ENCODE results near the gene ACAD10.

Gene ACAD10

DNA sequence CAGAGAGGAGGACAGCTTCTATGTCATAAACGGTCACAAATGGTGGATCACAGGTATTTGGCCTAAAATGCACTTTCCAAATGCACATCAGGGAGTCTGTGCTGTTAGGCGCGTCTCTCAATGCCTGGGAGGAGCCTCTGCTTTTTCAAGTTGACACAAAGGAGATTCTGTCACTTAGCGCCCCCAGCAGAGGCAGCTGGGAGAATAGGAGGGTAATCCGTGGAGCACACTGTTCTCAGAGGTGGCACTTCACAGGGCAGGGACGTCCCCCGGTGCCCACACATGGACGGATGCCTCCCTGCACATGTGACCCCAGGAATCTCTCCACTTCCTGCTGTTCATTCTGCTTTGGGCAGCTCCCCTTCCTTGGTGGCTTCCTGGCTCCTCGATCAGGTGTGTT lies 61.5 kb downstream of the ACAD10 start:
- H3K4me1 ChIP-seq (ENCODE audit: low read length) = no peaks in the 10 kb centered on the region
- H3K9me3 ChIP-seq (replicated peaks; ENCODE audit: insufficient read depth, low read length) = no peaks in the 10 kb centered on the region
- H3F3A ChIP-seq (ENCODE audit: insufficient read depth, low read length) = no peaks in the 10 kb centered on the region
- no peak for DNase-seq
- H3K4me3 ChIP-seq (ENCODE audit: low read length) = no peak overlapping the region
- H3K27me3 ChIP-seq (replicated peaks; ENCODE audit: insufficient read depth, low read length) = no peaks in the 10 kb centered on the region
- H3K9me2 ChIP-seq (replicated peaks; ENCODE audit: insufficient read depth, low read length) = no peaks in the 10 kb centered on the region
- no peak overlapping the region for H3K27ac ChIP-seq (ENCODE audit: low read length)
- TF ChIP-seq EZH2 (optimal IDR thresholded peaks at IDR 0.05; ENCODE audit: low read depth, low read length) (no peak), EZH2phosphoT487 (IDR thresholded peaks at IDR 0.05; ENCODE audit: low read length) (no peak)
- TF ChIP-seq, protein P1, sequence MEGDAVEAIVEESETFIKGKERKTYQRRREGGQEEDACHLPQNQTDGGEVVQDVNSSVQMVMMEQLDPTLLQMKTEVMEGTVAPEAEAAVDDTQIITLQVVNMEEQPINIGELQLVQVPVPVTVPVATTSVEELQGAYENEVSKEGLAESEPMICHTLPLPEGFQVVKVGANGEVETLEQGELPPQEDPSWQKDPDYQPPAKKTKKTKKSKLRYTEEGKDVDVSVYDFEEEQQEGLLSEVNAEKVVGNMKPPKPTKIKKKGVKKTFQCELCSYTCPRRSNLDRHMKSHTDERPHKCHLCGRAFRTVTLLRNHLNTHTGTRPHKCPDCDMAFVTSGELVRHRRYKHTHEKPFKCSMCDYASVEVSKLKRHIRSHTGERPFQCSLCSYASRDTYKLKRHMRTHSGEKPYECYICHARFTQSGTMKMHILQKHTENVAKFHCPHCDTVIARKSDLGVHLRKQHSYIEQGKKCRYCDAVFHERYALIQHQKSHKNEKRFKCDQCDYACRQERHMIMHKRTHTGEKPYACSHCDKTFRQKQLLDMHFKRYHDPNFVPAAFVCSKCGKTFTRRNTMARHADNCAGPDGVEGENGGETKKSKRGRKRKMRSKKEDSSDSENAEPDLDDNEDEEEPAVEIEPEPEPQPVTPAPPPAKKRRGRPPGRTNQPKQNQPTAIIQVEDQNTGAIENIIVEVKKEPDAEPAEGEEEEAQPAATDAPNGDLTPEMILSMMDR (IDR thresholded peaks at IDR 0.05; ENCODE audit: low read length) = no peak
- no peaks in the 10 kb centered on the region for H4K20me1 ChIP-seq (ENCODE audit: insufficient read depth, low read length)
- no peak overlapping the region for H3K9ac ChIP-seq (ENCODE audit: low read length)
- no peak overlapping the region for H3K4me2 ChIP-seq (ENCODE audit: low read depth, low read length)
- H3K79me2 ChIP-seq (ENCODE audit: low read length) = no peaks in the 10 kb centered on the region
- H3K36me3 ChIP-seq (replicated peaks; ENCODE audit: insufficient read depth, low read length) = no peaks in the 10 kb centered on the region
- H2AFZ ChIP-seq (ENCODE audit: low read length) = no peak overlapping the region

DNA sequence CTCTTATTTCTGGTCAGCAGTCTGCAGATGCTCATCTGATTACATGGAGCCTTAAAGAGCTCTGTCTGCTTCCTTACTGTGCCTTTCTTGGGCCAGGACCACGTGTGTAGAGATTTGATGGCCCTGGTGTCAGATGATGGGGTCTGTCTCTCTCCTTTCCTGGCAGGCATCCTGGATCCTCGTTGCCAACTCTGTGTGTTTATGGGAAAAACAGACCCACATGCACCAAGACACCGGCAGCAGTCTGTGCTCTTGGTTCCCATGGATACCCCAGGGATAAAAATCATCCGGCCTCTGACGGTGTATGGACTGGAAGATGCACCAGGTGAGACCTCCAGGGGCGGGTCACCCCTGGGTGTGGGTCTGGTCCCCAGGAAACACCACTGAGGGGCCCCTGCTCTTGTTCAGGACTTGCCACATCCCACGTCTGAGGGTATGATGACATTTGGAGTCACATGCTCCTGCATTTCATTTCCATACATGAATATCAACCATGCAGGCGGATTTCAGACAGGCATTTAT lies 62.4 kb downstream of the ACAD10 start:
- no peaks in the 10 kb centered on the region for H3K4me1 ChIP-seq (ENCODE audit: low read length)
- no peak overlapping the region for H2AFZ ChIP-seq (ENCODE audit: low read length)
- TF ChIP-seq EZH2 (optimal IDR thresholded peaks at IDR 0.05; ENCODE audit: low read depth, low read length) (no peak), EZH2phosphoT487 (IDR thresholded peaks at IDR 0.05; ENCODE audit: low read length) (no peak)
- TF ChIP-seq, protein P1 (IDR thresholded peaks at IDR 0.05; ENCODE audit: low read length) = no peak
- H4K20me1 ChIP-seq (ENCODE audit: insufficient read depth, low read length) = no peaks in the 10 kb centered on the region
- H3K36me3 ChIP-seq (replicated peaks; ENCODE audit: insufficient read depth, low read length) = no peaks in the 10 kb centered on the region
- H3K9me2 ChIP-seq (replicated peaks; ENCODE audit: insufficient read depth, low read length) = no peaks in the 10 kb centered on the region
- no peaks in the 10 kb centered on the region for H3F3A ChIP-seq (ENCODE audit: insufficient read depth, low read length)
- H3K79me2 ChIP-seq (ENCODE audit: low read length) = no peaks in the 10 kb centered on the region
- DNase-seq = no peak
- no peak overlapping the region for H3K4me3 ChIP-seq (ENCODE audit: low read length)
- no peak overlapping the region for H3K4me2 ChIP-seq (ENCODE audit: low read depth, low read length)
- H3K27me3 ChIP-seq (replicated peaks; ENCODE audit: insufficient read depth, low read length) = no peaks in the 10 kb centered on the region
- no peak overlapping the region for H3K9ac ChIP-seq (ENCODE audit: low read length)
- no peak overlapping the region for H3K27ac ChIP-seq (ENCODE audit: low read length)
- H3K9me3 ChIP-seq (replicated peaks; ENCODE audit: insufficient read depth, low read length) = no peaks in the 10 kb centered on the region

DNA sequence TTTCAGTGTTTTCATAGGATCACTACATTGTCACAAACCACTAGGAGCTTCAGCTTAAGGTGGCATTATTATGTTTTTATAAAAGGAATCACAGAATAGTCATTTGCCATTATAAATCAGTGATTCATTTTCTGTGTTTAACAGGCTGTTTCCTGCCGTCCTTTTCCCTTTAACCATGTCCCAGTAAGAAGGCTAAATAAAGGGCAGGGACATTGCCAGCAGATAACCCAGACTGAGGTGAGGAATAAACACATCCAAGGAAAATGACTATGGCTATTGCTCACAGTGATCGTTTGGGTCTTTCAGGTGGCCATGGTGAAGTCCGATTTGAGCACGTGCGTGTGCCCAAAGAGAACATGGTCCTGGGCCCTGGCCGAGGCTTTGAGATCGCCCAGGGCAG lies 63.0 kb downstream of the ACAD10 start:
- Histone ChIP-seq H3K4me1 (ENCODE audit: low read length) (no peaks in the 10 kb centered on the region), H3K9me3 (replicated peaks; ENCODE audit: insufficient read depth, low read length) (no peaks in the 10 kb centered on the region), H3K36me3 (replicated peaks; ENCODE audit: insufficient read depth, low read length) (no peaks in the 10 kb centered on the region), H2AFZ (ENCODE audit: low read length) (no peak overlapping the region), H3K9ac (ENCODE audit: low read length) (no peak overlapping the region), H3K9me2 (replicated peaks; ENCODE audit: insufficient read depth, low read length) (no peaks in the 10 kb centered on the region), H3K27me3 (replicated peaks; ENCODE audit: insufficient read depth, low read length) (no peaks in the 10 kb centered on the region), H3K4me2 (ENCODE audit: low read depth, low read length) (no peak overlapping the region), H4K20me1 (ENCODE audit: insufficient read depth, low read length) (no peaks in the 10 kb centered on the region), H3K27ac (ENCODE audit: low read length) (no peak overlapping the region), H3K4me3 (ENCODE audit: low read length) (no peak overlapping the region), H3K79me2 (ENCODE audit: low read length) (no peaks in the 10 kb centered on the region), H3F3A (ENCODE audit: insufficient read depth, low read length) (no peaks in the 10 kb centered on the region)
- no peak for TF ChIP-seq EZH2phosphoT487 (IDR thresholded peaks at IDR 0.05; ENCODE audit: low read length)
- TF ChIP-seq EZH2 (optimal IDR thresholded peaks at IDR 0.05; ENCODE audit: low read depth, low read length) = no peak
- TF ChIP-seq, protein P1 (IDR thresholded peaks at IDR 0.05; ENCODE audit: low read length) = no peak
- no peak for DNase-seq

All from MM.1S (cell line).